T-helper 9 cell (primary cell): ENCODE results near the gene CD55.
"Not testable (repeated sequence)": the region's sequence is repeated elsewhere in the genome, so short reads cannot be mapped to it uniquely, and the experiment has no call there.

ENCODE experiments used
- DNase-seq: peaks from one replicate; pipeline ENCODE4 v3.0.0-alpha.2; 2020

Gene CD55

DNA sequence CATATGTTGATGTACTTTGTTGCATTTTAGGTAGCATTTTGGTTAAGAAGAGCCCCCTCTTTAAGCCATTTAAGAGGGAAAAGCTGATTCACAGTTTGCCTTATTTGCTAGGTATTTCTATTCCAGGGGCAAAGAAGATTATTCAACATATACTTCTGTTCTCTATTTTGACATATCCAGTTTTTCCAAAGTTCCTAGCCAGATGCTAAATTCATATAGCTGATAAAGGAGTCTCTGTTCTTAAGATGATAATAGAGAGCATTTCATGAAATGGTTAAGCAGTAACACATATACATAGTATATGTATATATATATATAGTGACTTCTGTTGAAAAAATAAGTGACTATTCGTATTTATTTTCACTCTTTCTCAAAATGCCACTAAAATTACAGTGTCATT is 15.5 kb upstream of the CD55 start:
- no peak for DNase-seq

DNA sequence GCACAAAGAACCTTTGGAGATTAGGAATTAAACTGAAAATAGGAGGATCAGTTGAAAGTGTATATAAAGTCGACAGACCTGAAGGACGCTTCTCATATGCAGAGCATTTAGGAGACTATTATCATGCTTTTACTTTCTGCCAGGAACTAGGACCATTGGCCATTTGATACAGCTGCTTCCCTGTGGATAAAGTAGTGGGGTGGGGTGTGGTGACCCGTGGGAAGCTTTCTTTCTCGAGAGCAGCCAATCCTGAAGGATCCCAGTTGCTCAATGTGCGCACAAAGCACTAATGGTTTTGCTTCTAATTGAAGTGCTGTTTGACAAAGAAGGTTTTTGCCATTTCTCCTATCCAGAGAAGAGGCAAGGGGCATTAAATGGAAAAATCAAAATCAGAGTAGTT is 14.9 kb upstream of the CD55 start:
- DNase-seq, result no peak

DNA sequence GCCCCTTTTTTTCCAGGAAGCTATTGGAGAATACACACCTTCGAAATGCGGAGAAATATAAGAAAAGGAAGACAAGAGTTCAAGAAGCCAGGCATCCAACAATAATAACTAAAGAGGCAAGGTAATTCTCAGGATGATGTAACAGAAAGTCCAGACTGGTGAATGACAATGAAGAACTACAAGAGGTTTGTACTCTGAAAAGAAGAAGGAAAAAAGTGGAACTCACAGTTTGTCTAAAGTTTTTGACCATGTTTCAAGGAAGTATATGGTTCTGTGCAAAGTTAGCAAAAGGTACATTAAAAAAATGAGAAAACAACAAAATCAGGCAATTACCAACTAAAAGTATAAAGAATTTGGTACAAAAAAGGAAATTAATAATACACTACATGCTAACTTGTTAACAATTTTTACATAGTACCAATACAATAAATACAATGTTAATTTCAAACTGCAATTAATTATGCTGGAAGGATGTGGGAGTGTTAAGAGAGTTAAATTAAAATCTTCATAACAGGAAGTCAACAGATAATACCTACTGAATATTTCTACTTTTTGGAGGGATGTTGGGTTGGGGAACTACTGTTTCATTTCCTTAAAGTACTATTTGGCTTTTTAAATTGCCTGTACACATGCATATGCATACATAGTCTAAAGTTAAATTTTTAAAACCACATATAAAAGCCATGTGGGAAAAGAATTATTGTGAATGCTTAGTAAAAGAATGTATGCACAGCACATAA is 12.9 kb upstream of the CD55 start:
- no peak for DNase-seq

DNA sequence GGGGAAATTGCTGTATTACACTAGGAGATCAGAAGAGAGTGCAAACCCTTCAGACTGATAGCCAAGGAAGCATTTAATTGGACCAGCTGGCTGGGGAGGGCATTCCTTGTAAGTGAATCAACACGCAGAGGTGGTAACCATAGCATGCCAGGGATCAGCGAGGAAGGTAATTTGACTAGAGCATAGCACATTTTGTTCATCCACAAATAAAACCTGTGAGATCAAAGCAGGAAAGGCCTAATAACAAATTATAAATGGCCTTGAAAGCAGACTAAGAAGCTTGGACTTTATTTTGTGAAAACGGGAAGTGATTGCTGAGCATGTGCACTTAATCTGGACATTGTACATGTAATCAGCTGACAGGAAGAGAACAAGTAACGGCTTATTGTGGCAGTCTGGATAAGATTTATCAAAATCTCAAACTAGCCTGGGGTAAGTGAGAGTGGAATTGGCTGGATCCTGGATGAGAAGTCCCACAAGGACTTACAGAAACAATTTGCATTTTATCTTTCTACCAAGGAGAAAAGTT is 11.7 kb upstream of the CD55 start:
- DNase-seq, result no peak

DNA sequence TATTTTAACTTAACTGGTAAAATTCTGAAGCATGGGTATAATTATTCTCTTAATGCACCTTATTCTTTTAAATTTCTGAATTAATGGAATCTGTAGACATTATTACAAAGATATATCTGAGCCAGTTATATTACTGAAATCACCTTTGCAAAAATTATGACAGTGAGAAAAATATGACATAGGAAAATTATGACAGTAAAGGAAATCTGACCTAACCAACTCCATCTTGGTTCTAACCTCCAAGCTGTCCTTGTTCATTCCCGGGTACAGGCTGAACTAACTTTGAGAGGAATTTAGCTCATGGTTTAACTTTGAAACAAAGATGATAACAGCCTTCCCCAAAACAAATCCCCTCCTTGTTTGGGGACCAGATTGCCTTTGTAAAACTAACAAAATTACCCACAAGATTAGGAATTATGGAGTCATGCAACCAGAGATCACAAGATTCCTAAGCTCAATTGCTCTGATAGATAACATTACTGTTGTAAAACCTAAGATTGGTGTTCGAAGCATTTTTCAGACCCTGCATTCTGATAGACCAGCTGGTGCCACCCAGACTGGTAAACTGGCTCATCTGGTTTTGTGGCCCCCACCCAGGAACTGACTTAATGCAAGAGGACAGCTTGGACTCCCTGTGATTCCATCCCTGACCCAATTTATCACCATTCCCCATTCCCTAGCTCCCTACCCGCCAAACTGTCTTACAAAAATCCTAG is 9.4 kb upstream of the CD55 start:
- DNase-seq, result no peak

DNA sequence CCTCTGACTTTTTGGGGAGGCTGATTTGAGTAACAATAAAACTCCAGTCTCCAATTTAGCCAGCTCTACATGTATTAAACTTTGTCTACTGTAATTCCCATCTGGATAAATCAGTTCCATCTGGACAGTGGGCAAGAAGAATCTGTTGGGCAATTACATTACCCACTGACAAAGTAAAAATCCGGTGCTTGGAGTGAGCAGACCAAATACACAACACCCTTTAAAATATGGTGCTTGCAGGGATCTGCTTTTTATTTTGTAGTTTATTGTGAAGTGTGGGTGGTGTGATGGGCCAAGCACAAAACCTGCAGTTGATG is 8.9 kb upstream of the CD55 start:
- no peak for DNase-seq

DNA sequence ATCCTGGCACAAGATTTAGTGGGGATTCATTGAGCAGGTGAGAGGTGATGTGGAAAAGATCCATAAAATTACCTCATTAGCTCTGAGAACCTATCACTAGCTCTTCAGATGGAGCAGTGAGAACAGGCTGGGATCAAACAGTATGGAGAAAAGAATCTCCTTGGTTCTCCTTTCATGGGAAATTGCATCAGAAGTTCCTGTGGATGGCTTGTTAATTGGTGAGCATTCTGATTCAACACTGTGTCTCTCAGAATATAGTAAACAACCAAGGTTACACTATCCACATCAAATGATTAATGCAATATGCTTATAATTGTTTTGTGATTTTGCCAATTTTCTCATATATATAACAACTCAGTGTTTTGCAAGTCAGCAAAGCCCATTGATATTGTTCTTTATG is 8.3 kb upstream of the CD55 start:
- DNase-seq, result no peak

DNA sequence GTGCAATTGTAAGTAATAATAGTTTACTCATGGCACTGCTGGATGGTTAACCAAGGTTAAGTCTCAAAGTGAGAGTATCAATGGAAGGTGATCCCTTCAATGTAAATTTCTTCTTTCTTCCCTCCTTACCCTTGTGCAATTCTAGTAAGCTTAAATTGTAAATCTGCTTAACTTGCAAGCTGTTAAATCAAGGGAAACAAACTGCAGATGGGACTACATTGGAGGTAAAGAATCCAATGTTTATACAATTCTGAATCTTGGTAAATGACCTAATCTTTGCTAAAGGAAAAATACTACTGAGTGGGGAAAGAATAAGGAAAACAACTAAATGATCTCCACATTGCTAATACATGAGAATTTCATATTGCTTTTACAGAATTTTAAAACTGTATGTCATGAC is 6.7 kb upstream of the CD55 start:
- no peak for DNase-seq

DNA sequence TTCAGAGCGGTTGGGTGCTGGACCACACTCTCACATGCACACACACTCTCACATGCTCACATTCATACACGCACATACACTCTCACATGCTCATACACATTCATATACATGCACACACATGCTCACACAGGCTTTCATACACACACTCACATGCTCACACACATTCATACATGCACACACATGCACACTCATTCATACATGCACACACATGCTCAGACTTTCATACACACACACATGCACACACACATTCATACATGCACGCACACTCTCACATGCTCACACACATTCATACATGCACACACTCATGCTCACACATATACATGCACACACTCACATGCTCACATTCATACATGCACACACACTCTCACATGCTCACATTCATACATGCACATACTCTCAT is 6.0 kb upstream of the CD55 start:
- DNase-seq, result no peak

DNA sequence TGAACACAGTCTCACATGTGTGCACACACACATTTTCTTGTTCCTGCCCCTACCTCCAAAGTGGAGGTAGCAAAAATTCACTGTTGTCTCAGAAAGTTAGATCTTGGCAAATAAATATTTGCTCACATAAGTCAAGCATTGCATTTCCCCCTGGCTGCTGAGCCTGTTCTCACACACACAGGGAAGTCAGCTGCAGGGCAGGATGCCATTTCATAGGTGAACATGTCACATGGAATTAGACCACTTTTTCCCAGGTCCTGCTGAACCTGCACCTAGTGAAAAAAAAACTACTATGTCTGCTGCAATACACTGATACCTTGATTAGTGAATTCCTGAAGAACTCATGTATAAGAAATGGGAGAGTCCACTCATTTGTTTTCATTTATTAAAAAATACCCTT is 5.3 kb upstream of the CD55 start:
- DNase-seq, result no peak

DNA sequence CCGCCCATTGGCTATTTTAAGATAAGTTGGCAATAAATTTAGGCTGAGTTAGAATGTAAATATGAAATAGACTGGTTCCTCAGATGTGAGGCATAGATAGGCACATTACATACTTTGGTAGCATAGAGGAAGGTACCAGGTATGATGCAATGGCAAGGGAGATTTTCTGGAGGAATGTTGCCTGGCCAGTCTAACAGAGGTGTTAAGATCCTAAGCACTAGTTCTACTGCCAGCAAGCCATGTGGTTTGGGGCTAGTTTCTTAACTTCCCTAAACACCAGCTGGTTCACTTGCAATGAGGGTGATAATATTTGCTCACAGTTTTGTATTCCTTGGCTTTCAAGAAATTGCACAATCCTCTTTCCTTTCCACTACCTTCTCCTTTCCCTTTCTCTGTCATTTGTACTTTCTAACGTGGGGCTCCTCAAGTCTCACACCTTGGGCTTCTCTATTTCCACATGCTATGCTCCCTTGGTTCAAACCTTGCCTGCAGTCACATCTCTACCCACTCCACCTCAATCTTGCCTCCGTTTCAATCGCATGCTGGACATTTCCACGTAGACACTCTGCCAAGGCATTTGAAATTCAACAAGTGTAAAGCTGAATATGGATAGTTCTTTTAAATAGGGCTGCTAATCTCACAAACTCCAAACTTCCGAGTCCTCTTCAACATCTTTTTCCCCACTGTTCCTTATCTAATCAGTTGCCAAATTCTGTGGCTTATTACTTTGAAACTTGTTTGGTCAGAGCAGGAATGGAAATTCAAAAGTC is 4.7 kb upstream of the CD55 start:
- DNase-seq, result no peak

DNA sequence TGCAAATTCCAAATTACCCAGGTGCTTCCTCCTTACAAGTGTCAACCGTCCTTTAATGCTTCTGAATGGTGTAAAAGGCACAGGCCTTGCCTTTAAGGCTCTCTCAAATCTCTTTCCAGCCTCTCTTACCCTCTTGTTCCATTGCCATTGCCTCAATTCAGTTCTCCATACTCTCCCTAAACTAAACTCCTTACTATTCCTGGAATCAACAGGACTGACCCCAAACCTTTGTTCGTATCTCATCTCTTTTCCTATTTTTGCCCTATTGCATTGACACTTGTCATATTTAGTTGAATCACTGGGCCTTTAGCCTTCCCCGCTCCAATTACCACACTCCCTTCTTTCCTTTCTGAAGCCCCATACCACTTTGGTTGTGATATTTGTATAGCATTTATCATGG is 3.9 kb upstream of the CD55 start:
- DNase-seq, result no peak

DNA sequence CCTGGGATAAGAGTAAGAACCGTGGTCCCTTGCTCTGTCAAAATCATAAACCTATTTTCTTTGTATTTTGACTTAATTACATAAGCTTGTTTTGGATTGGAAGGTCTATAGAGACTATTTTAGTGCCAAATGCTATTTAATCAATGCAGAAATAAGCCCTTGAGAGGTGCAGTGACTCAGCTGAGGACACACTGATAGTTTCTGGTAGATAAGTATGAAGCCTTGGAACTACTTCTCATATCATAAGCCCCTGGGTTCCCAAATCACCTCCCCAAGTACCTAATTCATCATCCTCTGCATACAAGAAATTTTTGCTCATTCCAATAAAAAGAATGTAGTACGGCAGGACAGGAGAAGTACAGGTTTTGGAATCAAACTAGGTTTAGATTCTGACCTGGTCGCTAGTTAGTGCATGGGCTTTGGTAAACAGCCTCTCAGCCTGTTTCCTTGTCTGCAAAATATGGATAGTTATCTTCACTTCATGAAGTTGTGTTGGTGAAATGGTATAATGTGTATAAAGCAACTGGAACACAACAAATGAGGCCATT is 3.3 kb upstream of the CD55 start:
- DNase-seq, result no peak

DNA sequence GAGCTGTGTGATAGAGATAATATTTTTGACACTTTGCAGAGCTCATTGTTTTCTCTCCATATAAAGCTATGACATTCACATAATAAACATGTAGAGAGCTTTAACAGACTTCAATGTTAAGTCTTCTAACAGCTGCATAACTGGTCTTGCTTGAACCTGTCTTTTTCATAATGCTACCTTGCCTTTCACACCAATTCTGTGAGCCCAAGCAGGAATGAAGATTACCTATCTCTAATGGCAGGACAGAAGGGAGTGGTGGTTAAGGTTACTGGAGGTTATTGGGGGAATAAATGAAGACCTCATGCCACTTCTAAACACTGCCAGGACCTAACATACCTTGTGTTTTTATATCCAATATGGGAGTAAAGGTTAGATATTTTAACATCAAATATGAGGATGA is 2.3 kb upstream of the CD55 start:
- DNase-seq, result no peak

DNA sequence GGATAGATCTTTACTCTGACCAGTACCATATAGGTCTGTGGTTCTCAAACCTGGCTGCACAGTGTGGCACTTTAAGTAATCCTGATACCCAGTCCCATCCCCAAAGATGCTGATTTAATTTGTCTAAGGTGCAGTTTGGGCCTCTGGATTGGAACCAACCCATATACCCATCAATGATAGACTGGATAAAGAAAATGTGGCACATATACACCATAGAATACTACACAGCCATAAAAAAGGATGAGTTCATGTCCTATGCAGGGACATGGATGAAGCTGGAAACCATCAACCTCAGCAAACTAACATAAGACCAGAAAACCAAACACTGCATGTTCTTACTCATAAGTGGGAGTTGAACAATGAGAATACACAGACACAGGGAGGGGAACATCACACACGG is 1.4 kb upstream of the CD55 start:
- DNase-seq, result not testable (repeated sequence)

DNA sequence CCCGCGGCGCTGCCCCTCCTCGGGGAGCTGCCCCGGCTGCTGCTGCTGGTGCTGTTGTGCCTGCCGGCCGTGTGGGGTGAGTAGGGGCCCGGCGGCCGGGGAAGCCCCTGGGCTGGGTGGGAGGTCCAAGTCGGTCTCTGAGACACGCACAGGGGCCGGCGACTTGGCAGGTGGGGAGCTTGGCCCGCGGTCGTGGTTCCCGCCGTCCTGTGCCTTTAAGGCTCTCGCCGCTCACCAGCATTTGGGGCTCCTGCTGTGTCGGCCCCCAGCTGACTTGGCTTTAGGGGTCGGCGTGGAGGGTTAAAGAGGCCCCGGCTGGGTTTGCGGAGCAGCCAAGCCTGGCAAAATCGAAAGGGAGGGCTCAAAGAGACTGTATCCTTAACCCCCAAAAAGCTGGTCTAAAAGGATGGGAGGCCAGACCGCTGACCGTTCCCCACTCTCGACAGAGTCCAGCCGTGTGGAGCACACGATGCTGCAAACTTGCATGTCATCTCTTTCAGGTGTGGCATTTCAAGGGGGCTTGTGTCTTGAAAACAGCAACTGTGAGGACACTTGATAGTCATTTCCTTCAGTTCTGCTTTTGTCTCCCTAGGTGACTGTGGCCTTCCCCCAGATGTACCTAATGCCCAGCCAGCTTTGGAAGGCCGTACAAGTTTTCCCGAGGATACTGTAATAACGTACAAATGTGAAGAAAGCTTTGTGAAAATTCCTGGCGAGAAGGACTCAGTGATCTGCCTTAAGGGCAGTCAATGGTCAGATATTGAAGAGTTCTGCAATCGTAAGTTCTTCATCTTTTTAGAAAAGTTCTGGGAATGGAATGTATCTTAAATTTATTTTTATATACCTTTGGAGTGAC is 540 bp downstream of the CD55 start:
- DNase-seq, result no peak

DNA sequence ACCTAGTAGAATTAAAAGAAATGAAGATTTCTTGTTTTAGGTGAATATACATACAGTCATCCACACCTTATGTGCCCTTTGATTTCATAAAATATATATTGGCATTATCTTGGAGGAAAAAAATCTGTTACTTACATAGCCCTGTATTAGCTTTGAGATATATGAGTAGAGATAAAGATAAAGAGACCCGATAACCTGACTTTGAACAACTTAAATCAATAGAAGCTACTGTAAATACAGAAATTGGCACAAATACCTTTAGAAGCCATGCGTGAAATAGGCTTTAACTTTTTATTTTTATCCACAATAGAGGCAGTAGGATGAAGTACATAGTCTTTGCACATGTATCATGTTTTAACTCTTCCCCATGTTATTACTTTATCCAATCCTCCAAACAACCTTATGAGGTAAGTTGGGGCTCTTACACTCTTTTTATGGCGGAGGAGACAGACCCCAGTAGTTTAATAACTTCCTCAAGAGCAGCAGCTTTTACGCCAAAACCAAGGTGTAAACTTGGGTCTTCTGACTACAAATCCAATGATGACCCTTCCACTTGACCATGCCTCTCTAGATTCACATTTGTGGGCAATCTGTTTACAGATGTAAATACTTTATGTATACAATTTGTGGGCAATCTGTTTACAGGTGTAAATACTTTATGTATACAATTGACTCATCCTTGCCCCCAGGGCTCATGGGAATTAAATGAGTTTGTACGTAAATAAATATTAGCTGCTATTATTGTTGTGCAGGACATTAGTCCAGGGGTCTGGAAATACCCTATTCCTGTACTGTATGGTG is 2.1 kb downstream of the CD55 start:
- no peak for DNase-seq

DNA sequence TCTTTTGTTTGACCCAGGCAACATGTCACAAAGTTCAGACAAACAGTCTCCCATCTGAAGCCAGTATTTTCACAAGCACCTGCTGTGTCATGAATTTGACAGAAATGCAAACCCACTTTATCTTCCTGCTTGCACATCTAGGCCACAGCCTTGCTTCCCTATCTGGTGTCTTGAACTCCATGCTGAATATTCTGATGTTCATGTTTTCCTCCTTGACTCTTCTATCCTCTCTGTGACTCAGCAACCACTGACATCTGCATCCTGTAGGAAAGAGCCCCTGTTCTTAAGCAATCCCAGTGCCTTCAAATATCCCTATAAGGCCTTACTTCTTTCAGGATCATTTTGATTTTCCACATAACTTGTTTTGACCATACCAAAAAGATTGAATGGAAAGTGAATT is 6.5 kb downstream of the CD55 start:
- DNase-seq, result no peak

DNA sequence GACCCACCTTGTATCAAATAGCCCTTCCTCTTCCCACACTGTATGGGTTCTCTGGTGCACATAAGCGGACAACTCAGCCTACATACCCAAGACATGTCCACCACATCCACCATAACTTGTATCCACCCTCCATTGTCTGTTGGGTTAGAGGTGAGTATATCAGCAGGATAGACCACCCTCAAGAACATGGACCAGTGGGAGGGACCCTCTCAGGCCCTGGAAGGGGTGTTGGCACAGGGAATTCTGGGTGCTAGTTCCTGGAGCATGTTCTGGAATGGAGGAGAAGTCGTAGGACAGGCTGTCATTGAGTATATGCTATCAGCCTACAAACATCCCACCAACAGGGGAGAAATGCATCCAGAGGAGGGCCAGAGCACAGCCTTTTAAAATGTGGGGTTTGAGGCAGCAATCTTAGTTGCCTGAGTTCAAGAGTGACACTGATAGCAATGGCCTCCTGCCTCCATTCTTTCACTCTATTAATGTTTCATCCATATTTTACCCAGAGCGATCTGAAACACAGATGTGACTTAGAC is 7.5 kb downstream of the CD55 start:
- no peak for DNase-seq

DNA sequence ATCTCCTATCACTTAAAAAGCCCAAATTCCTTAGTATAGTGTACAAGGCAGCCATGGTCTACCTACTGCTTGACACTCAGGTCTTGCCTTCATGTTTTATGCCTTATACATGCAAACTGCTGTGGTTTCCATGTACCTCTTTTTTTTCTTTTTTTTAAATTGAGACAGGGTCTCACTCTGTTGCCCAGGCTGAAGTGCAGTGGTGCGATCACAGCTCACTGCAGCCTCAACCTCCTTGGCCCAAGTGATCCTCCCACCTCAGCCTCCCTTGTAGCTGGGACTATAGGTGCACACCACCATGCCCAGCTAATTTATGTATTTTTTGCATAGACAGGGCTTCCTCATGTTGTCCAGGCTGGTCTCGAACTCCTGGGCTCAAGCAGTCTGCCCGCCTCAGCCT is 8.0 kb downstream of the CD55 start:
- DNase-seq, result no peak

DNA sequence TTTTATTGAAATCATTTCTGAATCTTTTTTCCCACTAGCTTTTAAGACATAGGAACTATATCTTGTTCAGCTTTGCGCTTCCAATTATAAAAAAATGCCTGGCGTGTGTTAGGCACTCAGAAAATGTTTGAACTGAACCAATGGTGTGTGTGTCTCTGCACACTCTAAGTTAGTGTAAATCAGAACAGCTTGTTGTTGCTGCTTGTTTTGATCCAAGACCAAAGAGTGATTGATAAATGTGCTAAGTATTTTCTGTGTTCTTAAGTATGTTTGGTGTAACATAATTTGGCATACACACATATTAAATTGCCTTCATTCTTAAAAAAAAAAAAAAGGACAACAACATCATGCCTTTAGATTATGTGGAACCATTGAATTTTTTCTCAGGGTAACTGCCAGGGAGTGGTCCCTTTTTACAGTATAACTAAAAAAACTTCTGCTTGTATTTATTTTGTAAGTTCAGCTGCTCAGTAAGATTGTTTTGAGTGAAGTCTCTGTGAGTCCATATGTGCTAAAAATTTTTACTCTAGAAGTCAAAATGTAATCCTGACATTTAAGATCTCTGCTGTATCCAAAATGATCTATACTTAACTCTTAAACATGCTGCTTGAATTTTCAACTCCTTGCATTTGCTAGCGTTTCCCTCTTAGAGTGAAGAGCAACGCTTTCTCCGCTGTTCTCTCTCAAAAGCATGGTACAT is 8.7 kb downstream of the CD55 start:
- no peak for DNase-seq
